Adrenal gland (tissue), 12 donors: ENCODE measurements around the gene CAMK4. TPM values are rescaled to one million over a fixed set of nuclear protein-coding genes. Genes with fewer than 3 reads are reported as not detected.

Experiments used
- DNase-seq, 7 donors: peaks; one replicate each; pipeline ENCODE4 v3.0.0-alpha.2; 2019 to 2020
- H3K27ac ChIP-seq, 5 donors: fragments of 200-600 bp; sonication (generic) in 4 of 5; 1 replicate in 3 of 5; 2 replicates in 2 of 5; pipeline versions ENCODE4 v1.5.1 to v1.8.0; 2016 to 2020; ENCODE audit warnings: mild to moderate bottlenecking in 1 of 5
- H3K27me3 ChIP-seq: fragments of 200-600 bp; 2 replicates; pipeline ENCODE4 v1.8.0; 2021
- H3K36me3 ChIP-seq, 2 donors: fragments of 200-600 bp; replicated peaks in 1 of 2; 1 replicate in 1 of 2; 2 replicates in 1 of 2; pipeline versions ENCODE4 v1.5.1 to v1.8.0; 2018 to 2022
- H3K4me1 ChIP-seq, 2 donors: fragments of 200-600 bp; replicated peaks in 1 of 2; 1 replicate in 1 of 2; 2 replicates in 1 of 2; pipeline versions ENCODE4 v1.5.1 to v1.8.0; 2018 to 2021
- H3K4me3 ChIP-seq, 4 donors: fragments of 200-600 bp; sonication (generic) in 3 of 4; one replicate each; pipeline ENCODE4 v1.5.1; 2016 to 2018
- H3K9me3 ChIP-seq, 3 donors: fragments of 200-600 bp; sonication (generic) in 1 of 3; replicated peaks in 1 of 3; 1 replicate in 2 of 3; 2 replicates in 1 of 3; pipeline versions ENCODE4 v1.5.1 to v1.8.0; 2016 to 2021
- POLR2A ChIP-seq, 2 donors: fragments of 450-650 bp; IDR thresholded peaks; one replicate each; pipeline ENCODE4 v1.6.1; 2017; ENCODE audit warnings: antibody characterized with exemption in 2 of 2, mild to moderate bottlenecking in 2 of 2, moderate library complexity in 1 of 2
- WGBS, 4 donors: extraction: QIAGEN DNeasy Blood & Tissue Kit in 2 of 4; methylation state at CpG; one replicate each; pipeline versions ENCODE4 v1.1.5 to v1.1.7; 2013 to 2017; 5-methylcytosine and 5-hydroxymethylcytosine counted together
- intact Hi-C, 2 donors: fragments of 100-400 bp; cut with DNase I; formaldehyde crosslinking; loops; one replicate each; pipeline versions ENCODE4 v1.14.1 to v1.15.0; 2022 to 2023
- polyA plus RNA-seq, 3 donors: library from polyadenylated mRNA; stranded (reverse); fragments of 200-250 nt in 2 of 3; fragments of 350-450 nt in 1 of 3; fragmentation: Illumina TruSeq in 1 of 3; extraction: RNeasy Lipid Tissue Mini Kit (QIAGEN cat#74804) in 1 of 3; gene quantifications; one replicate each; pipeline ENCODE4 v1.2.3, GENCODE V29; 2013 to 2014
- total RNA-seq, 9 donors: library from RNA; depleted of rRNA in 4 of 9; stranded (reverse); fragments of >200 nt in 4 of 9; fragments of 120-200 nt in 1 of 9; fragmentation: NEBNext Ultra II Directional in 1 of 9; extraction: Animal tissue kit (Norgen Biotek cat#: 25700) in 1 of 9; gene quantifications; one replicate each; pipeline versions ENCODE4 v1.1.0 to v1.2.4, GENCODE V29; 2013 to 2023
- TF ChIP-seq, protein P1 (sequence below), 6 experiments: fragments of 450-650 bp in 4 of 6; fragments of 200-600 bp in 2 of 6; sonication (generic) in 1 of 6; IDR thresholded peaks; 1 replicate in 5 of 6; 2 replicates in 1 of 6; pipeline versions ENCODE4 v1.5.1 to v1.8.0; 2016 to 2021; ENCODE audit warnings: antibody characterized with exemption in 6 of 6, mild to moderate bottlenecking in 2 of 6, moderate library complexity in 1 of 6
- donor health status: healthy with polysubstance abuse.
- donor health status: Bipolar disorder and iron deficiency.
- donor health status: DM: yes; HTN: yes; CAD: no.
- donor health status: DM: no; HTN: no; CAD: no.
- donor health status: DM: no; HTN: no; CAD: no.
- donor health status: DM: yes; HTN: yes; CAD: no.

The CAMK4 gene
- total and polyA plus RNA-seq, 12 donors = 0.06 to 9.2 (median 2.0) TPM

DNA sequence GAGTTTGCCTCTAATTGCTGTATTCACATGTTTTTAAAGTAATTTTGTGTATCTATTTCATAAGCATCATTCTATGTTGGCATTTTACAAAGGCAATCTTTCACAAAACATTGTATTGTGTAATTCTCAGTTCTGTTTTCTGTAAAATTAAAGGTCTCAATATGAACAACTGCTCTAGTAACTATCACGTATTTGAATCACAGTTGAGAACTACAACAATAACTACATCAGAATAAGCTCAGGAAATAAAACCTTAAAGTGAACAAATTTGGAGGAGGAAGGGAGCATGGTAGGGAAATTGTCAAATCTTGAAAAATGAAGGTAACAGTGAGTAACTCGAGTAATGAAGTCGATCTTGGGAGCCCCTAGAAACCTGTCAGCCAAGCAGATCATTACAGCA is 22.5 kb upstream of the CAMK4 start:
- TF ChIP-seq, protein P1, sequence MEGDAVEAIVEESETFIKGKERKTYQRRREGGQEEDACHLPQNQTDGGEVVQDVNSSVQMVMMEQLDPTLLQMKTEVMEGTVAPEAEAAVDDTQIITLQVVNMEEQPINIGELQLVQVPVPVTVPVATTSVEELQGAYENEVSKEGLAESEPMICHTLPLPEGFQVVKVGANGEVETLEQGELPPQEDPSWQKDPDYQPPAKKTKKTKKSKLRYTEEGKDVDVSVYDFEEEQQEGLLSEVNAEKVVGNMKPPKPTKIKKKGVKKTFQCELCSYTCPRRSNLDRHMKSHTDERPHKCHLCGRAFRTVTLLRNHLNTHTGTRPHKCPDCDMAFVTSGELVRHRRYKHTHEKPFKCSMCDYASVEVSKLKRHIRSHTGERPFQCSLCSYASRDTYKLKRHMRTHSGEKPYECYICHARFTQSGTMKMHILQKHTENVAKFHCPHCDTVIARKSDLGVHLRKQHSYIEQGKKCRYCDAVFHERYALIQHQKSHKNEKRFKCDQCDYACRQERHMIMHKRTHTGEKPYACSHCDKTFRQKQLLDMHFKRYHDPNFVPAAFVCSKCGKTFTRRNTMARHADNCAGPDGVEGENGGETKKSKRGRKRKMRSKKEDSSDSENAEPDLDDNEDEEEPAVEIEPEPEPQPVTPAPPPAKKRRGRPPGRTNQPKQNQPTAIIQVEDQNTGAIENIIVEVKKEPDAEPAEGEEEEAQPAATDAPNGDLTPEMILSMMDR (IDR thresholded peaks at IDR 0.05) = no peak
- no peak for TF ChIP-seq POLR2A (IDR thresholded peaks at IDR 0.05)
- intact Hi-C loops = no loop called here
- Histone ChIP-seq H3K4me3 (no peak overlapping the region), H3K36me3 (no peaks in the 10 kb centered on the region), H3K9me3 (no peaks in the 10 kb centered on the region), H3K4me1 (no peaks in the 10 kb centered on the region), H3K27ac (no peak overlapping the region), H3K27me3 (no peaks in the 10 kb centered on the region)
- 54 to 70% (median 63%) methylated on average over 3 of the region's 3 CpGs for WGBS, 4 donors
- no peak for DNase-seq

DNA sequence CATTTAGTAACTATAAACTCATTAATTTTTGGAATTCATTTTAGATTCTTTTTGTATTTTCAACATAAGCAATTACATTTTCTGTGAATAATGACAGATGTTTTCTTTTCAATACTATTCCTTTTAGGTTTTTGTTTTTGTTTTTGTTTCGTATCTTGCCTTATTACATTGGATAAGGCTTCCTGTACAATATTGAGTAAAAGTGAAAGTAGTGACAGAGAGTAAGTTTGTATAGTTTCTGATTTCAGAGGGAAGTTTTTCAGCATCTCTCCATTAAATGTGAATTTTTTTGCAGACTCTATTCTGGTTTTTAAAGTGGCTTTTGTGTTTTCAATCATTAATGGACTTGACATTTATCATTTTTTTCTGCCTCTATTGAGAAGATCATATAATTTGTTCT is 12.8 kb upstream of the CAMK4 start:
- H3K4me3 ChIP-seq = no peak overlapping the region
- H3K4me1 ChIP-seq = no peaks in the 10 kb centered on the region
- intact Hi-C loops = no loop called here
- H3K36me3 ChIP-seq = no peaks in the 10 kb centered on the region
- TF ChIP-seq POLR2A (IDR thresholded peaks at IDR 0.05) = no peak
- TF ChIP-seq, protein P1 (IDR thresholded peaks at IDR 0.05) = no peak
- peaks cover 4% of the 10 kb centered on the region for H3K27me3 ChIP-seq
- no peak overlapping the region for H3K27ac ChIP-seq
- H3K9me3 ChIP-seq = no peaks in the 10 kb centered on the region
- WGBS, 4 donors = 33 to 46% (median 36%) methylated on average over 1 of the region's 1 CpG
- DNase-seq = no peak

DNA sequence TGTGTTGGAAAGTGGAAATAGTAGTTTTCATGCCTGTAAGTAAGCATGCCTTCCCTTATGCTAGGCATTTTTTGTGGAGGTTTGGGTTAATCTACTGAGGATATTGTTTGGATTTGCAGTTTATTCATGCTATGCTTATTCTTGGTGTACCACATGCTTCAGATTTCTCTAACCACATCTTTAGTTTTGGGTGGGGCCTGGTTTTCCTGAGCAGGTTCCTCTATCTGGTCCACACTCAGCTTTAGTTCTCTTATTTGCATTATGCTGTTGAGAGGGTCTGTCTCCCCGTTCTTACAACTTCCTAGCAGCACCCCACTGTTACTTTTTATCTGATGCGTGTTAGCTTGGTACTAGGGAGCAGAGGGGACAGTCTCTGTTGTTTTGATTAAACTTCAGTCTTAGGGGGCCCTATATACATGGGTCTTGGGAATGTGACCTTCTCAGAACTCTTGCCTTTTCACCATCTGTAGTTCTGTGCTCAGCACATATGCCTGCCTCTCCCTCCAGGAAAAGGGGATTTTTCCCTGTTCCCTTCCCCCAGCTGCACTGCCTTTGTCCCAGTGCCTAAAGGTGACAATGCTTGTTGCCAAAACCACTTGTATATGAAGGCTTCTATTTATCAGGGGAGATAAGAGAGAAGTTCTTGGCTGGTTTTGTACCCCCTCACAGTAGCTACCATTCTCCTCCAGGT is 10.0 kb upstream of the CAMK4 start:
- no peaks in the 10 kb centered on the region for H3K4me1 ChIP-seq
- H3K27ac ChIP-seq = no peak overlapping the region
- intact Hi-C loops = no loop called here
- TF ChIP-seq POLR2A (IDR thresholded peaks at IDR 0.05) = no peak
- TF ChIP-seq, protein P1 (IDR thresholded peaks at IDR 0.05) = no peak
- H3K36me3 ChIP-seq = no peaks in the 10 kb centered on the region
- H3K9me3 ChIP-seq = no peaks in the 10 kb centered on the region
- H3K27me3 ChIP-seq = peaks cover 4% of the 10 kb centered on the region
- 49 to 58% (median 54%) methylated on average over 2 of the region's 2 CpGs for WGBS, 4 donors
- no peak for DNase-seq
- H3K4me3 ChIP-seq = no peak overlapping the region

DNA sequence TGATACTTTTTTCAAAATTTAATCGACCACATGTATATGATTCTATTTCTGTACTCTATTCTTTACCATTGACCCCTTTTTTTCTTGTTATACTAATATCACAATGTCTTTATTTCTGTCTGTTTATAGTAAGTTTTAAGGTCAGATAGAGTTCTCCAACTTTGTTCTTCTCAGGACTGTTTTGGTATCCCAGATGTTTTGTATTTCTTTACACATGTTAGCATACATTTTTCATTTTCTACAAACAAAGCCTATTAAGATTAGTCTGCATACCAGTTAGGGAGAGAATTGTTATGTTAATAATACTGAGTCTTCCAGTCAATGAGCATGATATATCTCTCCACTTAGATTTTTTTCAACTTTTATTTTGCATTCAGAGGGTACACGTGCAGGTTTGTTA is 8.2 kb upstream of the CAMK4 start:
- DNase-seq = no peak
- intact Hi-C loops = no loop called here
- no peaks in the 10 kb centered on the region for H3K4me1 ChIP-seq
- H3K27me3 ChIP-seq = peaks cover 4% of the 10 kb centered on the region
- TF ChIP-seq POLR2A (IDR thresholded peaks at IDR 0.05) = no peak
- TF ChIP-seq, protein P1 (IDR thresholded peaks at IDR 0.05) = no peak
- no peak overlapping the region for H3K4me3 ChIP-seq
- no peak overlapping the region for H3K27ac ChIP-seq
- H3K36me3 ChIP-seq = no peaks in the 10 kb centered on the region
- 78 to 84% (median 83%) methylated on average over 2 of the region's 2 CpGs for WGBS, 4 donors
- no peaks in the 10 kb centered on the region for H3K9me3 ChIP-seq
